ENCODE measurements around the gene OR6P1. TPM values are rescaled to one million over a fixed set of nuclear protein-coding genes. Genes with fewer than 3 reads are reported as not detected.

The OR6P1 gene
- total and polyA plus RNA-seq, 2 experiments from 2014 or later: not detected

DNA sequence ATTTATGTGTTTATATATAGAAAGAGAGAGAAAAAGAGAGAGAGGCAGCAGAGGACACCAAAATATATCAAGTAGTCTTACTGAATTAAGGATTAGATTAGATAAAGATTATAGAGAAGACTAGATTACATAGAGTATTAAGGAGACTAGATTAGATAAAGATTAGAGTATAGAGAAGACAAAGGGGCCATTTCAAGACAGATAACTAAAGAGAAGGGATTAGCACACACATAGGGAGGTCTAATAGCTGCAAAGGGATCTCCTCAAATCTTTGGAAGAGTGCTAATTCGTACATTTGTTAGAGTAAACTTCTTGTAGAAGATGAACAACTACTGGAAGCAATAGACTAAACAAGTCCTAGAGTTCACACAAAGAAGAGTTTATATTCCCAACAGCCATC is 50.4 kb downstream of the OR6P1 start:
- no peaks in the 10 kb centered on the region for H3K9me3 ChIP-seq (ENCODE audit: low read depth)
- no peaks in the 10 kb centered on the region for H3K27me3 ChIP-seq
- DNase-seq (ENCODE audit: low read depth in 1 of 2, low spot score in 1 of 2): no peak
- H3K27ac ChIP-seq: no peak overlapping the region
- H3K4me3 ChIP-seq: no peak overlapping the region
- TF ChIP-seq, protein P1, sequence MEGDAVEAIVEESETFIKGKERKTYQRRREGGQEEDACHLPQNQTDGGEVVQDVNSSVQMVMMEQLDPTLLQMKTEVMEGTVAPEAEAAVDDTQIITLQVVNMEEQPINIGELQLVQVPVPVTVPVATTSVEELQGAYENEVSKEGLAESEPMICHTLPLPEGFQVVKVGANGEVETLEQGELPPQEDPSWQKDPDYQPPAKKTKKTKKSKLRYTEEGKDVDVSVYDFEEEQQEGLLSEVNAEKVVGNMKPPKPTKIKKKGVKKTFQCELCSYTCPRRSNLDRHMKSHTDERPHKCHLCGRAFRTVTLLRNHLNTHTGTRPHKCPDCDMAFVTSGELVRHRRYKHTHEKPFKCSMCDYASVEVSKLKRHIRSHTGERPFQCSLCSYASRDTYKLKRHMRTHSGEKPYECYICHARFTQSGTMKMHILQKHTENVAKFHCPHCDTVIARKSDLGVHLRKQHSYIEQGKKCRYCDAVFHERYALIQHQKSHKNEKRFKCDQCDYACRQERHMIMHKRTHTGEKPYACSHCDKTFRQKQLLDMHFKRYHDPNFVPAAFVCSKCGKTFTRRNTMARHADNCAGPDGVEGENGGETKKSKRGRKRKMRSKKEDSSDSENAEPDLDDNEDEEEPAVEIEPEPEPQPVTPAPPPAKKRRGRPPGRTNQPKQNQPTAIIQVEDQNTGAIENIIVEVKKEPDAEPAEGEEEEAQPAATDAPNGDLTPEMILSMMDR (IDR thresholded peaks at IDR 0.05; ENCODE audit: low read depth, low read length): no peak
- no peaks in the 10 kb centered on the region for H3K36me3 ChIP-seq
- no peaks in the 10 kb centered on the region for H3K4me1 ChIP-seq (ENCODE audit: low read depth)

DNA sequence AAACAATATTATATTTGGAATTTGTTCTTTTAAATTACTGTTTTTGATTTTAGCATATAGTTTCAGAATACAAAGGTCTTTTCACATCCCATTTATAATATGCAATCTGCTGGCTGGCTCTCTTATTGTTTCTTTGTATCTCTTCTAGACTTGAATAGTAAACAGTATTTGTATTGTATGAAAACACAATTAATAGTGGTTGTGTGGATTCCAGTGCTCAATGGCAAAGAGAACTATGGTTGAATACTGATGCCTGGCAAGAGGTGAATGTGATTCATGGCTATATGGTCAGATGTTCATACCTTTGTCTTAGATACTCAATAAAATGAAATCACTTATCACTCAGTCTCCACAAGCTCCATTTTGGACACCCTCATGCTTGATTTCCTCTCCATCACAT is 53.4 kb downstream of the OR6P1 start:
- TF ChIP-seq, protein P1 (IDR thresholded peaks at IDR 0.05; ENCODE audit: low read depth, low read length): no peak
- no peaks in the 10 kb centered on the region for H3K36me3 ChIP-seq
- no peaks in the 10 kb centered on the region for H3K4me1 ChIP-seq (ENCODE audit: low read depth)
- no peak overlapping the region for H3K27ac ChIP-seq
- H3K27me3 ChIP-seq: no peaks in the 10 kb centered on the region
- DNase-seq (ENCODE audit: low read depth in 1 of 2, low spot score in 1 of 2): no peak
- no peak overlapping the region for H3K4me3 ChIP-seq
- no peaks in the 10 kb centered on the region for H3K9me3 ChIP-seq (ENCODE audit: low read depth)

Other genes starting within 250 kb of the OR6P1 start
- gene CD1B, start 239.0 kb downstream of the OR6P1 start, total RNA-seq: not detected in 2 replicates
- not detected in 2 replicates for gene CD1B, start 239.0 kb downstream of the OR6P1 start, polyA plus RNA-seq
- not detected in 2 replicates for gene CD1E, start 216.7 kb downstream of the OR6P1 start, total RNA-seq
- not detected in 2 replicates for gene CD1E, start 216.7 kb downstream of the OR6P1 start, polyA plus RNA-seq
- gene OR10T2, start 171.1 kb downstream of the OR6P1 start, total RNA-seq: not detected in 2 replicates
- not detected in 2 replicates for gene OR10T2, start 171.1 kb downstream of the OR6P1 start, polyA plus RNA-seq
- gene OR10K2, start 144.3 kb downstream of the OR6P1 start, total RNA-seq: not detected in 2 replicates
- gene OR10K2, start 144.3 kb downstream of the OR6P1 start, polyA plus RNA-seq: not detected in 2 replicates
- gene OR10K1, start 108.7 kb downstream of the OR6P1 start, total RNA-seq: not detected in 2 replicates
- not detected in 2 replicates for gene OR10K1, start 108.7 kb downstream of the OR6P1 start, polyA plus RNA-seq
- gene OR10R2, start 98.4 kb downstream of the OR6P1 start, total RNA-seq: not detected in 2 replicates
- not detected in 2 replicates for gene OR10R2, start 98.4 kb downstream of the OR6P1 start, polyA plus RNA-seq
- not detected in 2 replicates for gene OR6Y1, start 16.2 kb downstream of the OR6P1 start, total RNA-seq
- gene OR6Y1, start 16.2 kb downstream of the OR6P1 start, polyA plus RNA-seq: not detected in 2 replicates
- not detected in 2 replicates for gene OR10X1, start 9.3 kb upstream of the OR6P1 start, total RNA-seq
- not detected in 2 replicates for gene OR10X1, start 9.3 kb upstream of the OR6P1 start, polyA plus RNA-seq
- not detected in 2 replicates for gene OR10Z1, start 34.7 kb upstream of the OR6P1 start, total RNA-seq
- not detected in 2 replicates for gene OR10Z1, start 34.7 kb upstream of the OR6P1 start, polyA plus RNA-seq
- gene SPTA1, start 116.1 kb upstream of the OR6P1 start, total RNA-seq: 0.42 and 1.8 TPM in 2 replicates
- gene SPTA1, start 116.1 kb upstream of the OR6P1 start, polyA plus RNA-seq: 0.45 and 0.56 TPM in 2 replicates
- not detected in 2 replicates for gene OR6K2, start 130.1 kb upstream of the OR6P1 start, total RNA-seq
- not detected in 2 replicates for gene OR6K2, start 130.1 kb upstream of the OR6P1 start, polyA plus RNA-seq
- gene OR6K3, start 150.1 kb upstream of the OR6P1 start, total RNA-seq: not detected in 2 replicates
- not detected in 2 replicates for gene OR6K3, start 150.1 kb upstream of the OR6P1 start, polyA plus RNA-seq
- gene OR6K6, start 184.1 kb upstream of the OR6P1 start, total RNA-seq: not detected in 2 replicates
- gene OR6K6, start 184.1 kb upstream of the OR6P1 start, polyA plus RNA-seq: not detected in 2 replicates
- gene OR6N1, start 201.6 kb upstream of the OR6P1 start, total RNA-seq: not detected in 2 replicates
- gene OR6N1, start 201.6 kb upstream of the OR6P1 start, polyA plus RNA-seq: not detected in 2 replicates
- gene OR6N2, start 210.6 kb upstream of the OR6P1 start, total RNA-seq: not detected in 2 replicates
- not detected in 2 replicates for gene OR6N2, start 210.6 kb upstream of the OR6P1 start, polyA plus RNA-seq